Glomerular visceral epithelial cell (primary cell): ENCODE results near the gene NR2C1.
"Not testable (repeated sequence)": the region's sequence is repeated elsewhere in the genome, so short reads cannot be mapped to it uniquely, and the experiment has no call there.

Experiments used
- DNase-seq: peaks from one replicate; pipeline ENCODE4 v3.0.0-alpha.2; 2016; ENCODE audit errors: extremely low spot score

The NR2C1 gene

DNA sequence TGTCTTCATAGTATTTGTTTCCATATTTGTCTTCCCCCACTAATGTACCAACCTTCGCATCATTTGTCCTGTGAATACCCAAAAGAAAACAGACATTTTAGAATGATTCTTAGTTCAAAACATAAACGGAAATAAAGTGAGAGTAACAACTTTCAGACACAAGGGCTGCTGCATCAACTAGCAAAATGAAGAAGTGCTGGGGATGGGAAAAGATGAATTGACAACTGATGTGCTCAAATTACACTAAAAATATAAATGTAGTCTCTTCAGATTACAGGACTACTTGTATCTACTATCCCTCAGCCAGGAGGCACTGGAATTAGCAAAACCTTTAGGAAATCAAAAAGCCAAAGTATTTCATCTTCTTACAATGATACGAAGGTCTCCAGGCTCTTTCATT is 70.7 kb downstream of the NR2C1 start:
- DNase-seq: no peak

DNA sequence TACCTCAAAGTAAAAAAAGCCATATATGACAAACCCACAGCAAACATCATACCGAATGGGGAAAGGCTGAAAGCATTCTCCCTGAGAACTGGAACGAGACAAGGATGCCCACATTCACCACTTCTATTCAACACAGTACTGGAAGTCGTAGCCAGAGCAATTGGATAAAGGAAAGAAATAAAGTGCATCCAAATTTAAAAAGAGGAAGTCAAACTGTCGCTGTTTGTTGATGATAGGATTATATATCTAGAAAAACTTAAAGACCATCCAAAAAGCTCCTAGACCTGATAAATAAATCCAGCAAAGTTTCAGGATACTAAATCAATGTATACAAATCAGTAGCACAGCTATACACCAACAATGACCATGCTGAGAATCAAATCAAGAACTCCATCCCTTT is 75.1 kb downstream of the NR2C1 start:
- DNase-seq: no peak

DNA sequence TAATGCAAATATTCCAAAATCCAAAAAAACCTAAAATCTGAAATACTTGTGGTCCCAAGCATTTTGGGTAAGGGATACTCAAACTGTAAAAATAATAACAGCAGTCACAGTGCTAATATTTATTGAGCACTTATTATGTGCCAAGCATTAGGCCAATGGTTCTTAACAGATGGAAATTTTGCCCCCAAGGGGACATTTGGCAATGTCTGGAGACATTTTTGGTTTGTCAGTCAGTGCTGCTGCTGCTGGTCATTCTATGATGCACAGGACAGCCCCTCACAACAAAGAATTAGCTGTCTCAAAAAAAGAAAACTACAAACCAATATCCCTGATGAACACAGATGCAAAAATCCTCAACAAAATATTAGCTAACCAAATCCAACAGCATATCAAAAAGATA is 75.7 kb downstream of the NR2C1 start:
- no peak for DNase-seq

- no peak for DNase-seq
Observed at GRCh38 chr12:94997061-94997460, 76.4 kb downstream of the NR2C1 start.

DNA sequence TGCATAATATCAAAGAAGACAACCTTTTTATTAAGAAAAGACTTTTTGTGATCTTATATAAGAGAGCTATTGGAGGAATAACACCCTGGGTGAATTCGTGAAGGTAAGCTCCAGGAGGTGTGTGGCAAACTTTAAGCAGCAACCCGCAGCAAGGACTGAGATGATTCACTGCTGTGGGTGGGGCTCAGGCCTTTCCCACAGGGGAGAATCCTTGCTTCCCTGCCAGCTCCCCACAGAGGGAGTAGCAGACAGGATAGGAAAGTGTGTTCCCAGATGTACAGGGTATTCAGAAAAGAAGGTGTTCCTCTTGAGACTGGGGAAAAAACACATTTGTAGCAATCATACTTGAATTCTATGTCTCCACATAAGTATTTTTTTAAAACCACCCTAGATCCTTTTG is 79.1 kb downstream of the NR2C1 start:
- peak; percentile 77 for DNase-seq

GRCh38 chr12:94993855-94994254 is 79.6 kb downstream of the NR2C1 start:
- not testable (repeated sequence) for DNase-seq

GRCh38 chr12:94990222-94990621 is 83.2 kb downstream of the NR2C1 start:
- no peak for DNase-seq

DNA sequence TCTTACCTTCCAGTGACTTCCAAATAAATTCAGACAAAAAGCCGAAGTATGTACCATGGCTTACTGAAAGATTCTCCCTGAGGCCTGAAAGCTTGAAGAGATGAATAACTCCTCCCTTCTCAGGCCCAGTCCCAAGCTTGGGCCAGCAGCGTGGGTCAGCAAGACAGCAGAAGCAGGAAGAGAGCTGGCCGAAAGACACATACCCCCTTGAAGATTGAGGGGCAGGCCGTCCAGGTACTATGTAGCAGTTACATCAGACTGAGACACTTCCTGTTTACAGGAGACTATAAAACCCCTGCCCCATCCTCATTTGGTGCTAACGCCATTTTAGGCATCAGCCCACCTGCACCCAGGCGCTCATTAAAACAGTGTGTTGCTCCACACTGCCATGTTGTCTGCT is 84.9 kb downstream of the NR2C1 start:
- DNase-seq: no peak

DNA sequence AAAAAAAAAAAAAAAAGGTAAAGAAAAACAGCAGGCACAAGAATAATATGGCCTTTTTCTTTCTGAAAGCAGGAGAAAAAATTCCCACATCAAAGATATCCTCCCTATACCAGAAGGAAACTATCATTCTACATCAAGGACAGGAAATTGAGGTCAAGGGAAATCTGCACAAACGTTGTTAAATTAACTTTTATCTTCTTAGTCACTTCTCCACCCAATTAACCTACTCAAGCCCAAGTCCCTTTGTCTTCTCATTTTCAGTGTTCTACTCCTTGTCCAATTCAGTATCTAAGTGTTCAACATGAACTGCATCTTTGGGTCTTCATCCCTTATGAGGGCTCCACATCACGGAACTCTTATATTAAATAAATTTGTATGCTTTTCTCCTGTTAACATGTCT is 85.6 kb downstream of the NR2C1 start:
- DNase-seq: no peak

GRCh38 chr12:94987076-94987669 is 86.2 kb downstream of the NR2C1 start:
- no peak for DNase-seq

DNA sequence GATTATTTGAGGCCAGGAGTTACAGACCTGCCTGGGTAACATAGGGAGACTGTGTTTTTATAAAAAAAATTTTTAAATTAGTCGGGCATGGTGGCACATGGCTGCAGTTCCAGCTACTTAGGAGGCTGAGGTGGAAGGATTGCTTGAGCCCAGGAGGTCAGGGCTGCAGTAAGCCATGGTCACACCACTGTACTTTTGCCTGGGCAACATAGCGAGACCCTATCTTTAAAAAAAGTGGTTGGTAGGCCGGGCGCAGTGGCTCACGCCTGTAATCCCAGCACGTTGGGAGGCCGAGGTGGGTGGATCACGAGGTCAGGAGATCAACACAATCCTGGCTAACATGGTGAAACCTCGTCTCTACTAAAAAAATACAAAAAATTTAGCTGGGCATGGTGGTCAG is 88.3 kb downstream of the NR2C1 start:
- not testable (repeated sequence) for DNase-seq

DNA sequence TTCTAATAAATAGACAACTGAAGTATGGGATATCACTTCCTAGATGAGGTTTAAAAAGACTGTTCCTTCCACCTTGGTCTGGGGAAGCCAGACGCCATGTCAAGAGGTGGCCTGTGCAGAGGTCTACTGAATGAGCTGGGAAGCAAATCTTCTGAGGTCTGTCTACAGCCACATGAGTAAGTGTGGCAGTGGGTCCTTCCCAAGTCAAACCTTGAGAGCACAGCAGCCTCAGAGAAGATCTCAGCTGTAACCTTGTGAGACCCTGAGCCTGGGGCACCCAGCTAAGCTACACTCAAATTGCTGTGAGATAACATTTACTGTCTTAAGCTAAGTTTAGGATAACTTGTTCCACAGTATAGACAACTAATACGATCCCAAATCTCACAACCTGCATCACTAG is 90.1 kb downstream of the NR2C1 start:
- DNase-seq: no peak

DNA sequence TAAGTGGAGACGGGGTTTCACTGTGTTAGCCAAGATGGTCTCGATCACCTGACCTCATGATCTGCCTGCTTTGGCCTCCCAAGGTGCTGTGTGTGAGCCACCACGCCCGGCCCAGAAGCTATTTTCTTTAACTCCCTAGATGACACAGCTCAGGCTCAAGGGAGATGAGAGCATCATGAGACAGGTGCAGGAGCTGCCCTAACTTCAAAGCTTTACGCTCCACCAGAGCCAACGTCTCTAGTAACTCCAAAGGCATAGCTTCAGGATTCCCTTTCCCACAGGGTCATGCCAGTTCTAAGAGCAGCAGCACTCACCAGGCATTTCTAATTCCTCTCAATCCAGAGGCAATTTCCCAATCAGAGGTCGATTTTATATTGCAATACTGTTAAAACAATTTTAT is 91.0 kb downstream of the NR2C1 start:
- peak; percentile 92 for DNase-seq

- DNase-seq: no peak
Observed at GRCh38 chr12:94980577-94980976, 92.8 kb downstream of the NR2C1 start.

GRCh38 chr12:94979941-94980340 is 93.5 kb downstream of the NR2C1 start:
- DNase-seq: no peak

DNA sequence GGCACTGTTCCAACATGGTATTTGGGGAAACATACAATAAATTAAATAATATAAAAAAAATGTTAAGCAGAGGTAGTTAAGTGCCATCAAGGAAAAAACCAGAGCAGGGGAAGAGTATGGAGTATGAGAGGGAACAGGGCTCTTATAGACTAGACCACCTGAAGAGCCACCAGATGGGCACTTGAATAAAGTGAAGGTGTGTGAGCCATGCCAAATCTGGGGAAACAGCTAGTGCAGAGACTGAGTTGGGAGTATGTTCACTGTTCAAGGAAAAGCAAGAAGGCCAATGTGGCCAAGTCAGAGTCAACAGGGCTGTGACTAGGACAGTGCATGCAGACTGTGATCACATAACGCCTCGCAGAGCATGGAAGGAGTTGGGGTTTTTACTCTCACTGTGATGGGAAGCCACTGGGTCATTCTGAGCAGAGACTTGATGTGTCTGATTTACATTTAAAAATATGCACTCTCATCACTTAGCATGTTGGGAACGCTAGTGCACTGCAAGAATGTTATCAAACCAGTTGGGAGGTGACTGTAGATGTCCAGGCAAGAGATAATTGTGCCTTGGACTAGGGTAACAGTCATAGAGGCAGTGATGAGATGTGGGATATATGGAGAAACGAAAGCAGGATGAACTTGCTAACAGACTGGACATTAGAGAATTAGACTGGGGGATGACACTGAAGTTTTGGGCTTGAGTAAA is 95.5 kb downstream of the NR2C1 start:
- no peak for DNase-seq

GRCh38 chr12:94973221-94973620 is 100.2 kb downstream of the NR2C1 start:
- peak; percentile 87 for DNase-seq

DNA sequence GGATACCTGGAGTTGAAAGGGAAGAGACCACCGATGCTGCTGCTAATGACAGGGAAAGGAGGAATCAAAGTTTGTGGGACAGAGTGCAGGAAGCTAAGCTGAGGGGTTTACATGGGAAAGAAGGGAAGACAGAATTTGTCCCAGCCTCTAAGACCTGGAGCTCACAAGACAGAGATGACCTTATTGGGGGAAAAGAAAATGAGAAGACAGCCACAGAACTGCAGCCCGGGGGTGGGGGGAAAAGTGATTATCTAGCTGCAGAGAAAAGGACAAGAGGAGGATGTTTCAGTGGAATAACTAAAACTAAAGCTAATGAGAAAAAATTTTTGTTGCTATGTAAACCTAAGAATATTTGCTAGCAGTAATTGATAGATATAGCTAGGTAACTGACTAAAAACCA is 100.6 kb downstream of the NR2C1 start:
- DNase-seq: no peak

GRCh38 chr12:94971923-94972322 is 101.5 kb downstream of the NR2C1 start:
- no peak for DNase-seq

DNA sequence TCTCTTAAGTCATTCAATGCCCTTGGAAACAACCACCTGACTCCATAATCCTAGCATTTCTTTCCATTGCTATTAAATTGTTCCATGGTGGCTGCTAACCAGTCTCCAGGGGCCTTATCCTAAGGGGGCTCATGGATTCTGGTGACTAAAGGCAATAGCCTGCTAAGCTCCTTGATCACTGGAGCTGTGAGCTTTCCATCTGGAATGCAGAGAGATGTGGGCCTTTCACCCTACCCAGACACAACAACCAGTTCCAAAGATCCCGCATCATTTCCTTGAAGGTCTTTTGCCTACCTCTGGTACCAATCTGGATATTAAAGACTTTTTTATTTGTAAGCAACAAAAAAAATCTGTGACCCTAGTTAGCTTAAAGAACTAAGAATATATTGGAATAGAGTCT is 102.9 kb downstream of the NR2C1 start:
- no peak for DNase-seq
